A549 (cell line): ENCODE measurements around the gene IRX2. TPM values are rescaled to one million over a fixed set of nuclear protein-coding genes. Genes with fewer than 3 reads are reported as not detected.

Experiments used
- ATAC-seq, 2 experiments: fragments of 200-7000 bp in 1 of 2; fragments of >200 bp in 1 of 2; cut with Nextera tagmentation in 1 of 2; cut with Tn5 transposase in 1 of 2; 3 replicates each; pipeline versions ENCODE4 v1.8.0 to v1.9.1; 2018 to 2020; ENCODE audit warnings: mild to moderate bottlenecking in 1 of 2, moderate library complexity in 1 of 2
- CTCF ChIA-PET: fragments of 300-600 bp; sonication (Branson Sonifier 250); formaldehyde crosslinking; extraction: SDS; loops from one replicate; lab custom pipeline; 2021; ENCODE audit warnings: antibody characterized with exemption, inconsistent platforms; lab: Yijun Ruan, JAX
- POLR2A ChIA-PET: fragments of 350-600 bp; formaldehyde crosslinking; extraction: SDS; loops from one replicate; lab custom pipeline; 2021; ENCODE audit warnings: antibody characterized with exemption, inconsistent platforms; lab: Yijun Ruan, JAX
- DNase-seq, 2 experiments: peaks; one replicate each; pipeline versions ENCODE4 v3.0.0 to v3.0.0-alpha.2; 2011 to 2016; ENCODE audit warnings: low read depth in 1 of 2, low spot score in 1 of 2
- FAIRE-seq: peaks from 2 replicates; lab custom pipeline; 2011; peaks lifted over from hg19 to GRCh38; lab: Jason Lieb, UNC
- H3K27ac ChIP-seq, 2 experiments: fragments of >200 bp; sonication (Bioruptor Twin); formaldehyde crosslinking; 3 replicates each; pipeline ENCODE4 v1.5.1; 2016 to 2017
- H3K4me1 ChIP-seq: fragments of >200 bp; sonication (Bioruptor Twin); formaldehyde crosslinking; 3 replicates; pipeline ENCODE4 v1.6.1; 2016
- H3K4me2 ChIP-seq: fragments of >200 bp; sonication (Bioruptor Twin); formaldehyde crosslinking; 3 replicates; pipeline ENCODE4 v1.6.1; 2016
- H3K4me3 ChIP-seq: fragments of >200 bp; sonication (Bioruptor Twin); formaldehyde crosslinking; 3 replicates; pipeline ENCODE4 v1.5.1; 2016
- H3K9me3 ChIP-seq: fragments of >200 bp; sonication (Bioruptor Twin); formaldehyde crosslinking; 3 replicates; pipeline ENCODE4 v1.6.1; 2016
- BHLHE40 ChIP-seq: IDR thresholded peaks from 2 replicates; pipeline ENCODE4 v1.6.1; 2012; ENCODE audit warnings: low read depth, low read length, inconsistent platforms
- CBX2 ChIP-seq: fragments of 200-600 bp; sonication (generic); IDR thresholded peaks from 2 replicates; pipeline ENCODE4 v1.6.1; 2016; ENCODE audit warnings: low read depth, mild to moderate bottlenecking, borderline replicate concordance
- CBX8 ChIP-seq: fragments of 200-600 bp; sonication (generic); IDR thresholded peaks from 2 replicates; pipeline ENCODE4 v1.6.1; 2016
- CEBPB ChIP-seq, 2 experiments: fragments of >200 bp in 1 of 2; sonication (Bioruptor Twin) in 1 of 2; formaldehyde crosslinking in 1 of 2; IDR thresholded peaks; 2 replicates each; pipeline ENCODE4 v1.6.1; 2012 to 2016
- EHF ChIP-seq: fragments of 250-450 bp; sonication (Bioruptor Pico); IDR thresholded peaks from 2 replicates; pipeline ENCODE4 v1.5.0; 2020; ENCODE audit warnings: mild to moderate bottlenecking
- EHMT2 ChIP-seq: fragments of 200-600 bp; sonication (generic); IDR thresholded peaks from 2 replicates; pipeline ENCODE4 v1.6.1; 2016; ENCODE audit warnings: antibody characterized with exemption, low read depth, mild to moderate bottlenecking, moderate library complexity
- EP300 ChIP-seq, 2 experiments: fragments of >200 bp; sonication (Bioruptor Twin); formaldehyde crosslinking; IDR thresholded peaks; 2 replicates in 1 of 2; 3 replicates in 1 of 2; pipeline ENCODE4 v1.6.1; 2016 to 2017
- FOSB ChIP-seq: fragments of 250-450 bp; sonication (Bioruptor Pico); IDR thresholded peaks from 2 replicates; pipeline ENCODE4 v1.5.0; 2020; ENCODE audit warnings: mild to moderate bottlenecking, moderate library complexity
- HDAC2 ChIP-seq: fragments of 200-600 bp; sonication (generic); IDR thresholded peaks from 2 replicates; pipeline ENCODE4 v1.6.1; 2016
- HEYL ChIP-seq: fragments of 250-450 bp; sonication (Bioruptor Pico); IDR thresholded peaks from 2 replicates; pipeline ENCODE4 v1.8.0; 2021; ENCODE audit warnings: mild to moderate bottlenecking, moderate library complexity
- HOXA7 ChIP-seq: fragments of 250-450 bp; sonication (Bioruptor Pico); IDR thresholded peaks from 2 replicates; pipeline ENCODE4 v1.5.0; 2020; ENCODE audit warnings: mild to moderate bottlenecking, moderate library complexity
- JUNB ChIP-seq: fragments of >200 bp; sonication (Bioruptor Twin); formaldehyde crosslinking; IDR thresholded peaks from 2 replicates; pipeline ENCODE4 v1.6.1; 2016
- KDM1A ChIP-seq: fragments of 200-600 bp; sonication (generic); IDR thresholded peaks from 2 replicates; pipeline ENCODE4 v1.6.1; 2016; ENCODE audit warnings: low read depth, mild to moderate bottlenecking
- KDM5A ChIP-seq: fragments of 200-600 bp; sonication (generic); IDR thresholded peaks from 2 replicates; pipeline ENCODE4 v1.6.1; 2016; ENCODE audit warnings: antibody characterized with exemption, mild to moderate bottlenecking
- NPAS2 ChIP-seq: fragments of 250-450 bp; sonication (Bioruptor Pico); IDR thresholded peaks from 2 replicates; pipeline ENCODE4 v1.8.0; 2022; ENCODE audit warnings: mild to moderate bottlenecking, moderate library complexity, borderline replicate concordance
- NR3C1 ChIP-seq: fragments of >200 bp; sonication (Bioruptor Twin); formaldehyde crosslinking; IDR thresholded peaks from 3 replicates; pipeline ENCODE4 v1.6.1; 2017
- PHF8 ChIP-seq: fragments of 200-600 bp; sonication (generic); IDR thresholded peaks from 2 replicates; pipeline ENCODE4 v1.6.1; 2016; ENCODE audit warnings: low read depth, mild to moderate bottlenecking, antibody characterized with exemption, moderate library complexity, borderline replicate concordance
- RAD21 ChIP-seq, 2 experiments: fragments of >200 bp in 1 of 2; sonication (Bioruptor Twin) in 1 of 2; formaldehyde crosslinking in 1 of 2; IDR thresholded peaks in 1 of 2; conservative IDR thresholded peaks in 1 of 2; 2 replicates in 1 of 2; 3 replicates in 1 of 2; pipeline ENCODE4 v1.6.1; 2012 to 2018; ENCODE audit warnings: inconsistent platforms in 1 of 2
- RARB ChIP-seq: fragments of 250-450 bp; sonication (Bioruptor Pico); IDR thresholded peaks from 2 replicates; pipeline ENCODE4 v1.8.0; 2021; ENCODE audit warnings: mild to moderate bottlenecking, moderate library complexity
- RCOR1 ChIP-seq: fragments of 150-350 bp; IDR thresholded peaks from 2 replicates; pipeline ENCODE4 v1.6.1; 2014; ENCODE audit warnings: antibody characterized with exemption, low read length, low read depth
- RNF2 ChIP-seq: fragments of 200-600 bp; sonication (generic); IDR thresholded peaks from 2 replicates; pipeline ENCODE4 v1.6.1; 2016; ENCODE audit warnings: low read depth, mild to moderate bottlenecking, antibody characterized with exemption, moderate library complexity, borderline replicate concordance
- SMC3 ChIP-seq: fragments of >200 bp; sonication (Bioruptor Twin); formaldehyde crosslinking; IDR thresholded peaks from 3 replicates; pipeline ENCODE4 v1.6.1; 2018; ENCODE audit warnings: inconsistent platforms
- SREBF2 ChIP-seq: fragments of 450-650 bp; IDR thresholded peaks from 2 replicates; pipeline ENCODE4 v1.6.1; 2014; ENCODE audit warnings: mild to moderate bottlenecking, moderate library complexity
- WGBS: methylation state at CpG from one replicate; pipeline ENCODE4 v1.1.6; 2017; ENCODE audit errors: missing lambda C conversion rate; 5-methylcytosine and 5-hydroxymethylcytosine counted together
- polyA plus RNA-seq, 4 experiments: library from polyadenylated mRNA; depleted of rRNA in 3 of 4; stranded (reverse); fragments of >200 nt; fragmentation: RNase III in 1 of 4; extraction: RNeasy Plus Mini Kit Qiagen cat#74134 plus additional on column Dnase treatment in 1 of 4; gene quantifications; 2 replicates in 3 of 4; 3 replicates in 1 of 4; pipeline ENCODE4 v1.2.3, GENCODE V29; 2011 to 2017
- TF ChIP-seq, protein P1 (sequence below): fragments of >200 bp; sonication (Bioruptor Twin); formaldehyde crosslinking; IDR thresholded peaks from 3 replicates; pipeline ENCODE4 v1.5.1; 2016
- TF ChIP-seq, protein P2 (sequence below): fragments of 250-450 bp; sonication (Bioruptor Pico); IDR thresholded peaks from 2 replicates; pipeline ENCODE4 v1.5.0; 2020; ENCODE audit warnings: low read depth, mild to moderate bottlenecking, moderate library complexity
- TF ChIP-seq, protein P3 (sequence below): fragments of 450-650 bp; IDR thresholded peaks from 2 replicates; pipeline ENCODE4 v1.6.1; 2014; ENCODE audit warnings: antibody characterized with exemption
- TF ChIP-seq, protein P4 (sequence below): IDR thresholded peaks from 2 replicates; pipeline ENCODE4 v1.6.1; 2012
- TF ChIP-seq, protein P5 (sequence below): fragments of >200 bp; sonication (Bioruptor Twin); formaldehyde crosslinking; IDR thresholded peaks from 2 replicates; pipeline ENCODE4 v1.6.1; 2016
- TF ChIP-seq, protein P6 (sequence below): fragments of 150-350 bp; IDR thresholded peaks from 2 replicates; pipeline ENCODE4 v1.6.1; 2014; ENCODE audit warnings: low read depth, mild to moderate bottlenecking, low read length

Gene IRX2
- polyA plus RNA-seq, 2 of the 4 experiments (the other 2 are of a cell fraction) = 0.30 to 0.67 TPM

DNA sequence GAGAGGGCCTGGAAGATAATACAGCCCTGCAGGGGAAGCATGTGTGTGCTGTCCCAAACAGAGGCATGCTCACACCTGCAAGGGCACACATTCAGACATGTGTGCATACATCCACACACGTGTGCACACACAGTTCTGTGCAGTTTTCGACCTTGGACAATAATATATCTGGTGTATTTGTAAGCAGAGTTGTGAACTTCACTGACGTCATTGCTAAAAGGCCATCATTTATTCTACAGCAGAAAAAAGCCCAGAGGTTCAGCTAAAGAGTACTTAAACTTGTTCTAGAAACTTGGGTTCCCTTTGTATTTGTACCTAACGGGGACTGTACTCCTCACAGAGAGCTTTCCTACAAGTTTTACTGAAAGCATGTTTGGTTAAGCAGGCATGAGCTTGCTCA, 19.5 kb downstream of the IRX2 start:
- Histone ChIP-seq H3K9me3 (no peaks in the 10 kb centered on the region), H3K27ac (no peak overlapping the region), H3K4me1 (no peaks in the 10 kb centered on the region), H3K4me2 (no peak overlapping the region), H3K4me3 (no peak overlapping the region)
- no peak for FAIRE-seq
- CTCF ChIA-PET = no interaction called here
- POLR2A ChIA-PET = no interaction called here
- ATAC-seq = no peak
- DNase-seq = no peak
- 0% methylated on average over 4 of the region's 4 CpGs for WGBS
- TF ChIP-seq CBX2 = no peak
- no peak for TF ChIP-seq RARB (CRISPR knock-in tag)
- no peak for TF ChIP-seq KDM1A
- no peak for TF ChIP-seq SREBF2
- no peak for TF ChIP-seq EHMT2
- no peak for TF ChIP-seq HOXA7 (CRISPR knock-in tag)
- no peak for TF ChIP-seq BHLHE40
- TF ChIP-seq, protein P1, sequence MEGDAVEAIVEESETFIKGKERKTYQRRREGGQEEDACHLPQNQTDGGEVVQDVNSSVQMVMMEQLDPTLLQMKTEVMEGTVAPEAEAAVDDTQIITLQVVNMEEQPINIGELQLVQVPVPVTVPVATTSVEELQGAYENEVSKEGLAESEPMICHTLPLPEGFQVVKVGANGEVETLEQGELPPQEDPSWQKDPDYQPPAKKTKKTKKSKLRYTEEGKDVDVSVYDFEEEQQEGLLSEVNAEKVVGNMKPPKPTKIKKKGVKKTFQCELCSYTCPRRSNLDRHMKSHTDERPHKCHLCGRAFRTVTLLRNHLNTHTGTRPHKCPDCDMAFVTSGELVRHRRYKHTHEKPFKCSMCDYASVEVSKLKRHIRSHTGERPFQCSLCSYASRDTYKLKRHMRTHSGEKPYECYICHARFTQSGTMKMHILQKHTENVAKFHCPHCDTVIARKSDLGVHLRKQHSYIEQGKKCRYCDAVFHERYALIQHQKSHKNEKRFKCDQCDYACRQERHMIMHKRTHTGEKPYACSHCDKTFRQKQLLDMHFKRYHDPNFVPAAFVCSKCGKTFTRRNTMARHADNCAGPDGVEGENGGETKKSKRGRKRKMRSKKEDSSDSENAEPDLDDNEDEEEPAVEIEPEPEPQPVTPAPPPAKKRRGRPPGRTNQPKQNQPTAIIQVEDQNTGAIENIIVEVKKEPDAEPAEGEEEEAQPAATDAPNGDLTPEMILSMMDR = no peak
- TF ChIP-seq RCOR1 = no peak
- TF ChIP-seq, protein P2, sequence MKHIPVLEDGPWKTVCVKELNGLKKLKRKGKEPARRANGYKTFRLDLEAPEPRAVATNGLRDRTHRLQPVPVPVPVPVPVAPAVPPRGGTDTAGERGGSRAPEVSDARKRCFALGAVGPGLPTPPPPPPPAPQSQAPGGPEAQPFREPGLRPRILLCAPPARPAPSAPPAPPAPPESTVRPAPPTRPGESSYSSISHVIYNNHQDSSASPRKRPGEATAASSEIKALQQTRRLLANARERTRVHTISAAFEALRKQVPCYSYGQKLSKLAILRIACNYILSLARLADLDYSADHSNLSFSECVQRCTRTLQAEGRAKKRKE (CRISPR knock-in tag) = no peak
- TF ChIP-seq, all 56 proteins: peak for 0

DNA sequence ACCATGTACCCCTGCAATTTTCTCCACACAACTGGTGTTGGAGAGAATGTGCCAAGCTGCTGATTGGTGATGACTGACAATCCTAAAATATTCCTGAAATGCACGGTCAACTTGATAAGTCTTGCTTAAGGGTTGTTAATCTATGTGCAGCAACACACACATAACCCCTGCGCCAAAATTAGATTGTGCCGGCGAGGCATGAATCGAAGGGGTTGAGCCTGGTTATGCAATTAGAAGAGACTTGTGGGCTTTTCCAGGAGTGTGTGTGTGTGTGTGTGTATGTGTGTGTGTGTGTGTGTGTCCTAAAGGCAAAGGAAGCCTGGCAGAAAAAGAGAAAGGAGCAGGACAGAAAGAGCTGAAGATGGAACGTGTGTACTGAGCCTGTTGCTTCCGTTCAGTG, 22.3 kb downstream of the IRX2 start:
- Histone ChIP-seq H3K27ac (no peak overlapping the region), H3K4me2 (no peak overlapping the region), H3K4me3 (no peak overlapping the region), H3K9me3 (no peaks in the 10 kb centered on the region), H3K4me1 (no peaks in the 10 kb centered on the region)
- FAIRE-seq = no peak
- ChIA-PET CTCF (interaction anchor here (1.4 kb wide), 1 partner anchor 19 kb away, joined by 3 read pairs; no protein-coding TSS in a partner anchor), POLR2A (no interaction called here)
- 29% methylated on average over 7 of the region's 7 CpGs for WGBS
- no peak for DNase-seq
- no peak for ATAC-seq
- no peak for TF ChIP-seq FOSB (CRISPR knock-in tag)
- TF ChIP-seq JUNB = no peak
- no peak for TF ChIP-seq CBX2
- no peak for TF ChIP-seq PHF8
- no peak for TF ChIP-seq HEYL (CRISPR knock-in tag)
- TF ChIP-seq, protein P3, sequence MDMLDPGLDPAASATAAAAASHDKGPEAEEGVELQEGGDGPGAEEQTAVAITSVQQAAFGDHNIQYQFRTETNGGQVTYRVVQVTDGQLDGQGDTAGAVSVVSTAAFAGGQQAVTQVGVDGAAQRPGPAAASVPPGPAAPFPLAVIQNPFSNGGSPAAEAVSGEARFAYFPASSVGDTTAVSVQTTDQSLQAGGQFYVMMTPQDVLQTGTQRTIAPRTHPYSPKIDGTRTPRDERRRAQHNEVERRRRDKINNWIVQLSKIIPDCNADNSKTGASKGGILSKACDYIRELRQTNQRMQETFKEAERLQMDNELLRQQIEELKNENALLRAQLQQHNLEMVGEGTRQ = no peak
- TF ChIP-seq CBX8 = no peak
- TF ChIP-seq, protein P2 (CRISPR knock-in tag) = no peak
- no peak for TF ChIP-seq RCOR1
- TF ChIP-seq, protein P4, sequence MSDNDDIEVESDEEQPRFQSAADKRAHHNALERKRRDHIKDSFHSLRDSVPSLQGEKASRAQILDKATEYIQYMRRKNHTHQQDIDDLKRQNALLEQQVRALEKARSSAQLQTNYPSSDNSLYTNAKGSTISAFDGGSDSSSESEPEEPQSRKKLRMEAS = no peak
- TF ChIP-seq, protein P5, sequence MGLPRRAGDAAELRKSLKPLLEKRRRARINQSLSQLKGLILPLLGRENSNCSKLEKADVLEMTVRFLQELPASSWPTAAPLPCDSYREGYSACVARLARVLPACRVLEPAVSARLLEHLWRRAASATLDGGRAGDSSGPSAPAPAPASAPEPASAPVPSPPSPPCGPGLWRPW = no peak

DNA sequence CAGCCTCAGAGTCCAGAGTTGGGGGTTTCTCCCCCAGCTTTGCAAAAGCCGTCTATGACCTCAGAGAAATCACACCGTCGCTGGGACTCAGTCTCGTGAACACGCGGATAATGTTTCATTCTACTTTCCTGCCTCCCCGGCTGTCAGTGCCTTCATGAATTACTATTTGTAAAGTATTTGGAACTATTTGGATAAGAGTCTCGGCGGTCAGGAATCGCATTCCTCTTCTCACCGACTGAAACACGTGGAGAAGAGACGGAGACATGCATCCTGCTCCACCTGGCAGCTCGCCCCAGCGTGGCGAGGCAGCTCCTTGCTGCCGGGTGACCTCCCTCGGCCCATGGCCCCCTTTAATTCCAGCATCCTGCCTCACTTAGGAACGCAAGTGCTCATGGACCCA, 23.9 kb downstream of the IRX2 start:
- no peak for FAIRE-seq
- no peak overlapping the region for H3K4me2 ChIP-seq
- 19% methylated on average over 18 of the region's 19 CpGs for WGBS
- no peak for ATAC-seq
- no peak for DNase-seq
- CTCF ChIA-PET = interaction anchor here (1.1 to 1.5 kb wide), 2 partner anchors 10 to 12 kb away, joined by 3 to 4 read pairs; no protein-coding TSS in a partner anchor
- H3K4me3 ChIP-seq = no peak overlapping the region
- H3K9me3 ChIP-seq = no peaks in the 10 kb centered on the region
- H3K27ac ChIP-seq = no peak overlapping the region
- H3K4me1 ChIP-seq = no peaks in the 10 kb centered on the region
- POLR2A ChIA-PET = interaction anchor here (0.7 kb wide), 1 partner anchor 24 kb away, joined by 3 read pairs; the partner anchor contains the start of gene IRX2
- TF ChIP-seq NPAS2 (CRISPR knock-in tag) = no peak
- TF ChIP-seq CBX8 = no peak
- TF ChIP-seq RCOR1 = no peak
- no peak for TF ChIP-seq EHF (CRISPR knock-in tag)
- no peak for TF ChIP-seq KDM5A
- TF ChIP-seq SMC3 = no peak
- TF ChIP-seq RNF2 = no peak
- TF ChIP-seq, protein P6, sequence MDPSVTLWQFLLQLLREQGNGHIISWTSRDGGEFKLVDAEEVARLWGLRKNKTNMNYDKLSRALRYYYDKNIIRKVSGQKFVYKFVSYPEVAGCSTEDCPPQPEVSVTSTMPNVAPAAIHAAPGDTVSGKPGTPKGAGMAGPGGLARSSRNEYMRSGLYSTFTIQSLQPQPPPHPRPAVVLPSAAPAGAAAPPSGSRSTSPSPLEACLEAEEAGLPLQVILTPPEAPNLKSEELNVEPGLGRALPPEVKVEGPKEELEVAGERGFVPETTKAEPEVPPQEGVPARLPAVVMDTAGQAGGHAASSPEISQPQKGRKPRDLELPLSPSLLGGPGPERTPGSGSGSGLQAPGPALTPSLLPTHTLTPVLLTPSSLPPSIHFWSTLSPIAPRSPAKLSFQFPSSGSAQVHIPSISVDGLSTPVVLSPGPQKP = no peak
- no peak for TF ChIP-seq JUNB
- TF ChIP-seq HDAC2 = no peak
- TF ChIP-seq RAD21 (conservative IDR thresholded peaks at IDR 0.05 in 1 of 2, IDR thresholded peaks at IDR 0.05 in 1 of 2) = no peak
- no peak for TF ChIP-seq NR3C1
- TF ChIP-seq EHMT2 = no peak
- TF ChIP-seq CBX2 = no peak
- no peak for TF ChIP-seq EP300 (IDR thresholded peaks at IDR 0.05)
- no peak for TF ChIP-seq CEBPB (IDR thresholded peaks at IDR 0.05)
